Umbilical cord (tissue), 2 donors: ENCODE data around the gene RAN. TPM values are rescaled to one million over a fixed set of nuclear protein-coding genes. Genes with fewer than 3 reads are reported as not detected.
A peak's percentile ranks its signal among the peaks of the same experiment; 100 is the strongest.
"Not testable (repeated sequence)": the region's sequence is repeated elsewhere in the genome, so short reads cannot be mapped to it uniquely, and the experiment has no call there.

Source experiments
- DNase-seq: peaks from one replicate; pipeline ENCODE4 v3.0.0-alpha.2; 2015; ENCODE audit warnings: low spot score
- total RNA-seq: library from RNA; depleted of rRNA; stranded (reverse); fragments of >200 nt; gene quantifications from one replicate; pipeline ENCODE4 v1.2.3, GENCODE V29; 2014; ENCODE audit warnings: low replicate concordance; ENCODE audit not compliant: insufficient read depth

The RAN gene
- total RNA-seq, 1 donor from 2014 or later: 199 TPM

- peak; percentile 50 for DNase-seq
These were observed 22.1 kb upstream of the RAN start for GRCh38 chr12:130849561-130850417.

DNA sequence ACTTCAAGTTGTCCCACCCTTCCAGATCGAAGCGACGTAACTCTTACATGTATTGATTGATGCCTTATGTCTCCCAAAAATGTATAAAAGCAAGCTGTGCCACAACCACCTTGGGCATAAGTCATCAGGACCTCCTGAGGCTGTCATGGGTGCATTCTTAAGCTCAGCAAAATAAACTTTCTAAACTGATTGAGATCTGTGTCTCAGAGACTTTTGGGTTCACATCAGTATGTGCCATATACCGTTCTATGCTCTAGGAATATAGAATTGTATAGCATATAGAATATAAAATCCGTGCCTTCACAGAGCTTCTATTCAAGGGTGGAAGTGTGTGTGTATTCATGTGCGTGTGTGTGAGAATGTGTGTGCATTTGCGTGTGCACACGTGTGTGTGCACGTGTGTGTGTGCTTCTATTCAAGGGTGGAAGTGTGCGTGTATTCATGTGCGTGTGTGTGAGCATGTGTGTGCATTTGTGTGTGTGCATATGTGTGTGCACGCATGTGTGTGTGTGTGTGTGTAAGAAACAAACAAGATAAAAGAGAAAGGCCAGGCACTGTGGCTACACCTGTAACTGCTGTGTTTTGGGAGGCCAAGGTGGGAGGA, 21.3 kb upstream of the RAN start:
- no peak for DNase-seq

DNA sequence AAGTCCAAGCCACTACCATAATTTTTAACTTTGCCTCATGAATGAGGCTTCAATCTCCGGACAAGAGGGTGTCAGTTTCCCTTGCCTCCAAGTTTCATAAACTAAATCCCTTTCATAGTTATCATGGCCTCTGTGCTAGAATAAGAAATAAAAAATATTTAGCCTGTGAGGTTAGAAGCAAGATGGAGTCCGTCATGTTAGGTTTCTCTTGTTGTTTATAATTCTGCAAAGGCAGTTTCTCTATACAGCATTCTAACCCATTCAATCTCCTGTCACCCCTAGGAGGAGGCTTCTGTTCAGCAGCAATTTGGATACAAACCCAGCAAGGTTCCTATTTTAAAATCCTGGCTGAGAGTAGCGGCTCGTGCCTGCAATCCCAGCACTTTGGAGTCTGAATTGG, 15.8 kb upstream of the RAN start:
- no peak for DNase-seq

GRCh38 chr12:130858084-130858483, 13.8 kb upstream of the RAN start:
- no peak for DNase-seq

DNA sequence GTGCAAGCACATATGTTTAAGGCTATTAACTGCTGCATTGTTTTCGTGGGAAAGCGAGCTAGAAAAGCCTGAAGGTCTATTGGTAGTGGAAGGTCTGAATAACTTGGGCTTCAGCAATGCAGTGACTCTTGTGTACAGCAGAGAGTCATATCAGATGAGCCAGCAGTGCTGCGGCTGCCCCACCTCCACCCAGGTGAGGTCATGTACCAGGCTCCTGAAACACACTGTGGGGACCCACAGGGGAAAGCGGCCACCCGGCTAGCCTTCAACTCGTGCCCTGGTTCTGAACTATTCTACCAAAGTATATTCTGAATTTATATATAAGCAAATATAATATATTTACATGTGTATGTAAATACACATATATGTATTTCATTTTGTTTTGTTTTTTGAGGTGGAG, 12.7 kb upstream of the RAN start:
- no peak for DNase-seq

GRCh38 chr12:130860311-130860710, 11.6 kb upstream of the RAN start:
- no peak for DNase-seq

GRCh38 chr12:130862161-130862560, 9.7 kb upstream of the RAN start:
- no peak for DNase-seq

DNA sequence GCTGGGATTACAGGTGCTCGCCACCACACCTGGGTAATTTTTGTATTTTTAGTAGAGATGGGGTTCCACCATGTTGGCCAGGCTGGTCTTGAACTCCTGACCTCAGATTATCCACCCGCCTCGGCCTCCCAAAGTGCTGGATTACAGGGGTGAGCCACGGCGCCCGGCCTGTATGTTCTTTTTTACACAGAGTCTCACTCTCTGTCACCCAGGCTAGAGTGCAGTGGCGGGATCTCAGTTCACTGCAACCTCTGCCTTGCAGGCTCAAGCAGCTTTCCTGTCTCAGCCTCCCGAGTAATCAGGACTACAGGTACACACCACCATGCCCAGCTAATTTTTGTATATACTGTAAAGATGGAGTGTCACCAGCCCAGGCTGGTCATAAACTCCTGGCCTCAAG, 9.1 kb upstream of the RAN start:
- not testable (repeated sequence) for DNase-seq

DNA sequence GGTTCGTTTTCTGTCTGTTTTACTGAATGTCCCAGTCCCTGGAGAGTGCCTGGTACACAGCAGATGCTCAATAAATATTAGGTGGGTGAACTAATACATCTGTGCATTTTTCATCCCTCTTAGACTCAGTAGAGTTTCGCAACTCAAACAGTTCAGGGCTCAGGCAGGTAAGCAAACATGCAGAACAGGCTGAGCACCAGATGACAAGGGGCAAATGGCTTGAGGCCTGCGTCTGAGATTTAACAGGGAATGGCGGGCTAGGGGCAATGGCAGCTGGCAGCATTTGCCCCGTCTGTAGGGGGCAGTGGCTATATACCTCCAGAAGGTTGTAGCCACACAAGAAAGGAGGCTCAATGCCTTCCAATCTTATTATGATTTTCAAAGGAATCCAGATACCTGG, 8.6 kb upstream of the RAN start:
- no peak for DNase-seq

- DNase-seq: no peak
These were observed 3.5 kb upstream of the RAN start for GRCh38 chr12:130868412-130868811.

- DNase-seq: peak; percentile 90
These were observed 1.2 kb upstream of the RAN start for GRCh38 chr12:130870442-130871285.

GRCh38 chr12:130872179-130873096, 572 bp downstream of the RAN start:
- DNase-seq: peak; percentile 44

DNA sequence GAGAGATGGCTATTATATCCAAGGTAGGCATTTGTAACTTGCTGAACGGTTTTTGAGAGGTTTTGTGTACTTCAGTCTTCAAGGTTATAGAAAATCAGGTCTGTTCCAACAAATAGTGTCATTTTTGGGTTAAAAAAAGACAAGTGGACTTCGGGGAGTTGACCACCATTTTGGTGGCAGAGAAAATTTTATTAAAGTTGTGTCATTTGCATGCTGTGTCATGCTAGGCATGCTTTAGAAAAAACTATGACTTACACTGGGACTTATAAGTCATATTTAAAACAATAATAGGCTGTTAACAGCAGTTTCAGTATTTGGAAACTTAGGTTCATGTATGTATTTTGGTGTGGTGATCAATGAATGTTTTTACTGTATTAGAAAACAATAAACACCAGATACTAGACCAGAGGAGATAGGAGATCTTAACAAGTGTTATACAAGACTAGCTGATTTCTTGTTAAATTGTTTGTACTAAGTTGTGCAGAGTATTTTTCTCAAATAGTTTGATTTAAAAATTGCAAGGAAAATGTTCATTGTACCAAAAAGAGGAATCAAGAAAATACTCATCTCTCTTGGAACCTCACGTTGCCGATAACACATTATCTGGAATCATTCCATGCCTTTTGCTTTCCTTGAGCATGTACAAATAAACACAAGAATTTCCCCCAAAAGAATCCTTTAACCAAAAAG, 1.4 kb downstream of the RAN start:
- DNase-seq: no peak

- DNase-seq: no peak
These were observed 2.0 kb downstream of the RAN start for GRCh38 chr12:130873825-130874224.

DNA sequence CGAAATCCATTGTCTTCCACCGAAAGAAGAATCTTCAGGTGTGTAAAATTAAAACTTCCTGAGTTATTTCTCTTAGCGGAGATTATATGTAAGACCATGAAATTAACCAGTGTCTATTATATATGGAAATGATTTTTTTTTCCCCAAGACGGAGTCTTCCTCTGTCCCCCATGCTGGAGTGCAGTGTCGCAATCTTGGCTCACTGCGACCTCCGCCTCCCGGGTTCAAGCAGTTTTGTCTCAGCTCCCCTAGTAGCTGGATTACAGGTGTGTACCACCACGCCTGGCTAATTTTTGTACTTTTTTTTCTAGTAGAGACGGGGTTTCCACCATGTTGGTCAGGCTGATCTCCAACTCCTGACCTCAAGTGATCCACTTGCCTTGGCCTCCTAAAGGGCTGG, 2.8 kb downstream of the RAN start:
- DNase-seq: no peak

DNA sequence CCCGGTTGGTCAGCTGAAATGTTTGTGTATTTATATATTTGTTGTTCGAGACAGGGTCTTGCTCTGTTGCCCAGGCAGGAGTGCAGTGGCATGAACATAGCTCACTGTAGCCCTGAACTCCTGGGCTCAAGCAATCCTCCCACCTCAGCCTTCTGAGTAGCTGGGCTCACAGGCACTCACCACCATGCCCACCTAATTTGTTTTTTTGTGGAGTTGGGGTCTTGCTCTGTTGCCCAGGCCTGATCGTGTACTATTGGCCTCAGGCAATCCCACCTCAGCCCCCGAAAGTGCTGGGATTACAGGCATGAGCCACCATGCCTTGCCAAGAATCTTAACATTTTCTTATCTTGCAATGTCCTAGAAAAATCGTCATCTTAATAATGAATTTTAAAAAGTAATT, 3.3 kb downstream of the RAN start:
- no peak for DNase-seq

DNA sequence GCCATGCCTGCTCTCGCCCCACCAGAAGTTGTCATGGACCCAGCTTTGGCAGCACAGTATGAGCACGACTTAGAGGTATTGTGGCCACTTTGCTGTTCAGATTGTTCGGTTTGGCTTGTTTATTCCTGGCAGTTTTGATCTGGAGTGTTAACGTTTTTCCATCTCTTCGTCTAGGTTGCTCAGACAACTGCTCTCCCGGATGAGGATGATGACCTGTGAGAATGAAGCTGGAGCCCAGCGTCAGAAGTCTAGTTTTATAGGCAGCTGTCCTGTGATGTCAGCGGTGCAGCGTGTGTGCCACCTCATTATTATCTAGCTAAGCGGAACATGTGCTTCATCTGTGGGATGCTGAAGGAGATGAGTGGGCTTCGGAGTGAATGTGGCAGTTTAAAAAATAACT, 3.8 kb downstream of the RAN start:
- DNase-seq: not testable (repeated sequence)

DNA sequence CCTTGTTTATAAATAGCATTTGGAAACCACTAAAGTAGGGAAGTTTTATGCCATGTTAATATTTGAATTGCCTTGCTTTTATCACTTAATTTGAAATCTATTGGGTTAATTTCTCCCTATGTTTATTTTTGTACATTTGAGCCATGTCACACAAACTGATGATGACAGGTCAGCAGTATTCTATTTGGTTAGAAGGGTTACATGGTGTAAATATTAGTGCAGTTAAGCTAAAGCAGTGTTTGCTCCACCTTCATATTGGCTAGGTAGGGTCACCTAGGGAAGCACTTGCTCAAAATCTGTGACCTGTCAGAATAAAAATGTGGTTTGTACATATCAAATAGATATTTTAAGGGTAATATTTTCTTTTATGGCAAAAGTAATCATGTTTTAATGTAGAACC, 4.4 kb downstream of the RAN start:
- no peak for DNase-seq

DNA sequence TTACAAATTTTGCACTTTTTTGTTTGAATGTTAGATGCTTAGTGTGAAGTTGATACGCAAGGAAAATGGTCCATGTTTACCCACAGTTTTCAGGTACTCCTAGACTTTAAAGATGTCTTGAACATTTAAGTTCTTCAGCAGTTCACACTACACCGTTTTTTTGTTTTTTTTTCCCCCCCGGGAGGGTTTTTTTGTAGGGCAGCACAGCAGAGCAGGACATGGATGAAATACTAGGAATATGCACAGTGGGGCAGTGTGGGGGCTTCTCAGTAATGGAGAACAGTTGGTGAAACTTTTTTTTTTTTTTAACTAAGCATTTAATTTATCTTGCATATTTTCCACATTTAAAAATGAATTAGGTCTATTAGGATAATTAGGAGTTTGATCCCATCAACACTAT, 4.9 kb downstream of the RAN start:
- DNase-seq: no peak

DNA sequence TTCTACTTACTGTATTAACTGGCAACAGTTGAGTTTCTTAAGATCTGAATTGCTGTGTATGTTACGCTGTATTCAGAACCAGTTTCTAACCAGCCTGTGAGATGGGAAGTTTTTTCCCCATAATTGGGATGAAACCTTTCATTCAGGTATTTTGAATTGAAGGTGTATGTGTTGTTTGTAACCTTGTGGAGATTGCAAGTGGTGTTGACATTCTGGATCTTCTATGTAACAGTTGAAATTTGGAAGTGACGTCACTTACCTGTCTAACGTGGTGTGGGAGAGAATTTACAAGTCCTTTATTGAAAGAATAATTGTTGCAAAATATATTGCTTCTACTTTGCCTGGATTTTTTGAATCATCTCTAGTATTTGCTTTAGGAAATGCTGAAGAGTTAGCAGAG, 5.5 kb downstream of the RAN start:
- no peak for DNase-seq
